BLaER1 (cell line): ENCODE results near the gene C1orf122.
A peak's percentile ranks its signal among the peaks of the same experiment; 100 is the strongest.

Experiments
- H3K27ac ChIP-seq: shearing (Covaris generic); formaldehyde crosslinking; 2 replicates; pipeline ENCODE4 v1.8.1; 2022
- H3K27me3 ChIP-seq: shearing (Covaris generic); formaldehyde crosslinking; 2 replicates; pipeline ENCODE4 v1.8.1; 2022
- H3K36me3 ChIP-seq: shearing (Covaris generic); formaldehyde crosslinking; 2 replicates; pipeline ENCODE4 v1.8.1; 2022
- H3K4me1 ChIP-seq: shearing (Covaris generic); formaldehyde crosslinking; 2 replicates; pipeline ENCODE4 v1.8.1; 2022
- H3K4me2 ChIP-seq: shearing (Covaris generic); formaldehyde crosslinking; 2 replicates; pipeline ENCODE4 v1.8.1; 2022
- H3K4me3 ChIP-seq: shearing (Covaris generic); formaldehyde crosslinking; 2 replicates; pipeline ENCODE4 v1.8.1; 2022
- H3K9ac ChIP-seq: shearing (Covaris generic); formaldehyde crosslinking; 2 replicates; pipeline ENCODE4 v1.8.1; 2022
- H3K9me3 ChIP-seq: shearing (Covaris generic); formaldehyde crosslinking; 2 replicates; pipeline ENCODE4 v1.8.1; 2022
- H4K20me1 ChIP-seq: shearing (Covaris generic); formaldehyde crosslinking; 2 replicates; pipeline ENCODE4 v1.8.1; 2022
- Cebpa-rat ChIP-seq: shearing (Covaris generic); IDR thresholded peaks from 2 replicates; pipeline ENCODE4 v1.8.1; 2022

C1orf122 gene

GRCh38 chr1:37776946-37777516 lies 30.6 kb upstream of the C1orf122 start:
- no peak overlapping the region for H3K9ac ChIP-seq
- peak overlapping the region; percentile 68 for H3K4me2 ChIP-seq
- no peak for TF ChIP-seq Cebpa-rat
- H3K36me3 ChIP-seq: no peaks in the 10 kb centered on the region
- no peak overlapping the region for H3K4me3 ChIP-seq
- H3K4me1 ChIP-seq: peaks cover 42% of the 10 kb centered on the region
- H4K20me1 ChIP-seq: no peaks in the 10 kb centered on the region
- H3K27ac ChIP-seq: peak overlapping the region; percentile 49
- no peaks in the 10 kb centered on the region for H3K9me3 ChIP-seq
- no peaks in the 10 kb centered on the region for H3K27me3 ChIP-seq

- TF ChIP-seq Cebpa-rat: no peak
- H3K27me3 ChIP-seq: no peaks in the 10 kb centered on the region
- H3K4me3 ChIP-seq: no peak overlapping the region
- no peaks in the 10 kb centered on the region for H4K20me1 ChIP-seq
- no peak overlapping the region for H3K9ac ChIP-seq
- no peaks in the 10 kb centered on the region for H3K9me3 ChIP-seq
- no peaks in the 10 kb centered on the region for H3K36me3 ChIP-seq
- H3K4me1 ChIP-seq: peaks cover 34% of the 10 kb centered on the region
- no peak overlapping the region for H3K4me2 ChIP-seq
- H3K27ac ChIP-seq: no peak overlapping the region
Measured at GRCh38 chr1:37778654-37779053, 28.9 kb upstream of the C1orf122 start.

GRCh38 chr1:37782491-37782890 lies 25.1 kb upstream of the C1orf122 start:
- Histone ChIP-seq H3K4me3 (no peak overlapping the region), H4K20me1 (no peaks in the 10 kb centered on the region), H3K27ac (no peak overlapping the region), H3K4me2 (no peak overlapping the region), H3K9ac (no peak overlapping the region), H3K36me3 (no peaks in the 10 kb centered on the region), H3K9me3 (no peaks in the 10 kb centered on the region), H3K27me3 (no peaks in the 10 kb centered on the region), H3K4me1 (peaks cover 13% of the 10 kb centered on the region)
- no peak for TF ChIP-seq Cebpa-rat

- peak overlapping the region; percentile 68 for H3K27ac ChIP-seq
- peaks cover 20% of the 10 kb centered on the region for H3K4me1 ChIP-seq
- H3K4me2 ChIP-seq: peak overlapping the region; percentile 76
- no peaks in the 10 kb centered on the region for H3K27me3 ChIP-seq
- H3K4me3 ChIP-seq: peak overlapping the region; percentile 90
- no peak for TF ChIP-seq Cebpa-rat
- no peaks in the 10 kb centered on the region for H3K9me3 ChIP-seq
- peaks cover 21% of the 10 kb centered on the region for H4K20me1 ChIP-seq
- peak overlapping the region; percentile 95 for H3K9ac ChIP-seq
- peaks cover 26% of the 10 kb centered on the region for H3K36me3 ChIP-seq
Measured at GRCh38 chr1:37792943-37793686, 14.5 kb upstream of the C1orf122 start.

GRCh38 chr1:37793773-37794371 lies 13.7 kb upstream of the C1orf122 start, which contains the start of gene MANEAL:
Gene MANEAL (plus strand): TSS chr1:37793847. CDS start chr1:37794183, 336 bp downstream.
- H3K4me1 ChIP-seq: peaks cover 20% of the 10 kb centered on the region
- peak within 1 kb of the TSS; percentile 95 for H3K9ac ChIP-seq
- no peaks in the 10 kb centered on the region for H3K9me3 ChIP-seq
- peak within 1 kb of the TSS; percentile 93 for H3K4me2 ChIP-seq
- peaks cover 34% of the 10 kb centered on the region for H3K36me3 ChIP-seq
- H3K4me3 ChIP-seq: peak within 1 kb of the TSS; percentile 90
- TF ChIP-seq Cebpa-rat: no peak
- peaks cover 22% of the 10 kb centered on the region for H4K20me1 ChIP-seq
- no peaks in the 10 kb centered on the region for H3K27me3 ChIP-seq
- H3K27ac ChIP-seq: peak within 1 kb of the TSS; percentile 96

GRCh38 chr1:37794372-37795339 lies 12.9 kb upstream of the C1orf122 start:
- Histone ChIP-seq H3K9me3 (no peaks in the 10 kb centered on the region), H3K36me3 (peaks cover 41% of the 10 kb centered on the region), H3K4me3 (peak overlapping the region; percentile 90), H3K27me3 (no peaks in the 10 kb centered on the region), H3K27ac (peak overlapping the region; percentile 96), H3K4me2 (peak overlapping the region; percentile 93), H3K9ac (peak overlapping the region; percentile 95), H4K20me1 (peaks cover 30% of the 10 kb centered on the region), H3K4me1 (peaks cover 20% of the 10 kb centered on the region)
- TF ChIP-seq Cebpa-rat: no peak

GRCh38 chr1:37795340-37796125 lies 12.1 kb upstream of the C1orf122 start:
- Histone ChIP-seq H3K4me2 (peak overlapping the region; percentile 93), H3K9me3 (no peaks in the 10 kb centered on the region), H3K27me3 (no peaks in the 10 kb centered on the region), H3K27ac (no peak overlapping the region), H3K36me3 (peaks cover 50% of the 10 kb centered on the region), H3K4me3 (peak overlapping the region; percentile 90), H4K20me1 (peaks cover 39% of the 10 kb centered on the region), H3K4me1 (peaks cover 20% of the 10 kb centered on the region), H3K9ac (peak overlapping the region; percentile 95)
- no peak for TF ChIP-seq Cebpa-rat

- Histone ChIP-seq H3K4me2 (no peak overlapping the region), H3K4me3 (no peak overlapping the region), H4K20me1 (peaks cover 62% of the 10 kb centered on the region), H3K27ac (no peak overlapping the region), H3K9me3 (no peaks in the 10 kb centered on the region), H3K36me3 (peaks cover 73% of the 10 kb centered on the region), H3K27me3 (no peaks in the 10 kb centered on the region), H3K9ac (no peak overlapping the region), H3K4me1 (peaks cover 18% of the 10 kb centered on the region)
- no peak for TF ChIP-seq Cebpa-rat
Measured at GRCh38 chr1:37797750-37798345, 9.7 kb upstream of the C1orf122 start.
